G401.6 (cell line): Measurements from ENCODE around the gene SDHAF2.
"Not testable (repeated sequence)": the region's sequence is repeated elsewhere in the genome, so short reads cannot be mapped to it uniquely, and the experiment has no call there.

ENCODE experiments used
- FAIRE-seq: peaks from 2 replicates; lab custom pipeline; 2012; peaks lifted over from hg19 to GRCh38; lab: Jason Lieb, UNC

SDHAF2 gene

DNA sequence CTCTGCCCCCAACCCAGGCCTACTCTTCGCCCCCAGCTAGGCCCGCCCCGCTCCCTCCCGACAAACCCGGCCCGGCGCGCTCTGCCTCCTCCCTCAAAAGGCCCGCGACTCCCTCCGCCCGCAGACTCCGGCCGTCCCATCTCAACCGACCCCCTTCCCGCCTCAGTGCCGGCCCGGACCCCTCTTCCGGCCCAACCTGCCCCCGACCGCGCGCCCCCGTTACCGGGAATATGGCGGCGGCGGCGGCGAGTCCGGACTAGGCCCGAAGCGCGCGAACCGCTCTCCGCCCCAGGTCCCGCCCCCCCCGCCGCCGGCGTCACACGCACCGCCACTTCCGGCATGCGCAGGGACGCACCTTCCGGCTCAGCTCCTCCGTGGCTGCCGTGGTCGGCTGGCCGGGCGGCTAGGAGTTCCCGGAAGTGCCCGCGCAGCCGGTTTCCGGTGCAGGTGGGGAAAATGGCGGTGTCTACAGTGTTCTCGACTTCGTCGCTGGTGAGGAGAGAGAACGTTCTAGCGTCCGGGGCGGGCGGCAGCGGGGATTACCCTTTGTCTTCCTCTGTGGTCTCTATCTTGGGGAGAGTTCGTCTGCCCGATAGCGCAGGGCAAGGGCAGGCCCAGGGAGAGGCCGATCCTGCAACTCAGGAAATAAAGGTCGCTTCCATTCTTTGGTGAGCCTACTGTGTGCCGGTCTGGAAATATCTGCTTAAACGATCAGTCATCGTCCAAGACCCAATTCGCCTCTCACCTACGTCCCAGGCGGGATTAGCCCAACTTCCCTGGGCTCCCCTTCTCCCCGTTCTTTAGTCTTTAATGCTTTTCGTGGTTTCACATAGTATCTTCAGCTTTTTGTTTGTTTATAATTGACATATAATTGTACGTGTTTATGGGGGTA is at the start of gene SDHAF2, which contains the start of gene CPSF7:
Gene SDHAF2 (plus strand): TSS at position 434 of the 892 bp plus-strand sequence. CDS start 23 bp downstream, at position 457.
Gene CPSF7 (minus strand): TSS at position 285 of the 892 bp plus-strand sequence. CDS start 740 bp downstream, outside the sequence.
- FAIRE-seq = no peak

DNA sequence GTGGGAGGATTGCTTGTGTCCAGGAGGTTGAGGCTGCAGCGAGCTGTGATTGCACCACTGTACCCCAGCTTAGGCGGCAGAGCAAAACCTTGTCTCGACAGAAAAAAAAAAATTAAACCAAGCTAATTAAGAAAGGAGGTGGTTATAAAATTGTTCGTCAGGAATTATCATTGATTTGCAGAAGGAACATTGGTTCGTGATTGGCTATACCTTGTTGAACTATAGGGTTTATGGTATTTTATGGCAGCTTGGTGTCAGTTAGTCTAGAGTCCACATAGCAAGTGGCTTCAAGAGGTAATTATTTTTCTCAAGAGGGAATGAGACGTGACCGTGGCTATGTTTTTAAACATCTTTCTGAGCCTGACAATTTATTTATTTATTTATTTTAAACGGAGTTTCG is 49.0 kb upstream of the SDHAF2 start:
- no peak for FAIRE-seq

DNA sequence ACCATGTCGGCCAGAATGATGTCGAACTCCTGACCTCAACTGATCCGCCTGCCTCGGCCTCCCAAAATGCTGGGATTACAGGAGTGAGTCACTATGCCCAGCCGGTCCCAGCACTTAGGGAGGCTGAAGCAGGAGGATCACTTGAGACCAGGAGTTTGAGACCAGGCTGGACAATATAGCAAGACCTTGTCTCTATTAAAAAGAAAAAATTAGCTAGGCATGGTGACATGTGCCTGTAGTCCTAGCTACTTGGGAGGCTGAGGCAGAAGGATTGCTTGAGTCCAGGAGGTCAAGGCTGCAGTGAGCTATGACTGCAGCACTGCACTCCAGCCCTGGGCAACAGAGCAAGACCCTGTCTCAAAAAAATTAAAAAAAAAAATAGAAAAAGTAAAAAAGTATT is 46.1 kb upstream of the SDHAF2 start:
- not testable (repeated sequence) for FAIRE-seq

DNA sequence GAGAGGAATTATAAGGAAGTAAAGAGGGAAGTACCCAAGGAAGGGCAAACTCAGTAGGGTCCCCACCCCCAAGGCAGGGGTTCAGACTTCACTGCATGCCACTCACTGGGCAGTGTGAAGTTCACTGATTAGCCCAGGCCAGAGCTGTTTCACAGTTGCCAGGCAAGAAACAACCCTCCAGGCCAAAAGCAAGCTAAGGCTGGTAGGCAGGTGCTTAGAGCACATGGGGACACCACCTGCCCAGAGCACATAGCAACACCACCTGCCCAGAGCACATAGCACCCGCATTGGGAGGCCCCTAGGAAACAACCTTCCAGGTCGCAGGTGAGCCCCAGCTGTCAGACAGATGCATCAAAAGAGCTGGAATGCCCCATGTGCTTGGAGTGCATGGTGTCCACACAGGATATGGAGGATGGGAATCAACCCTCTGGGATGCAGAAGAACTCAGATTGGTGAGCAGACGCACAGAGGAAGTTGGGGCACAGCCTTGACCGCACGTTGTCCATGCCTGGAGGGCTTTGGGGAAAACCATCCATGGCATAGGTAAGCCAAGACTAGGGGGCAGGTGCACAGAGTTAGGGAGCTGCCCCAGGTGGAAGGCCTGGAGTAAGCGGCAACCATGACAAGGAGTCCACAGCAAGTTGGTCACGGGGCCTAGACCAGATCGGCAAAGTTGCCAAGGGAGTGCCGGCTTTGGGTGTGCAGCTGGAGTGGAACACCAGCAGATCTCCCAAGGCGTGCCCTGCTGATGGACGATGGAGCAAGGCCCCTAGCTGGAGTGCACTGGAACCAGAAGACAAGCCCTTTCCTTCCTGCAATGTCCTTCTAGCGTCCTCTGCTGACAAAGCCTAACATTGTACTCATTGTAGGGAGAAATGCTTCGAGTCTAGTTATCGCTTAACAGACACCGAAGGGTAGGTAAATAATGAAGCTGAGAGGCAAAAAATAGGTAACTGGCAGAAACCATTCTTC is 45.4 kb upstream of the SDHAF2 start:
- FAIRE-seq = no peak

DNA sequence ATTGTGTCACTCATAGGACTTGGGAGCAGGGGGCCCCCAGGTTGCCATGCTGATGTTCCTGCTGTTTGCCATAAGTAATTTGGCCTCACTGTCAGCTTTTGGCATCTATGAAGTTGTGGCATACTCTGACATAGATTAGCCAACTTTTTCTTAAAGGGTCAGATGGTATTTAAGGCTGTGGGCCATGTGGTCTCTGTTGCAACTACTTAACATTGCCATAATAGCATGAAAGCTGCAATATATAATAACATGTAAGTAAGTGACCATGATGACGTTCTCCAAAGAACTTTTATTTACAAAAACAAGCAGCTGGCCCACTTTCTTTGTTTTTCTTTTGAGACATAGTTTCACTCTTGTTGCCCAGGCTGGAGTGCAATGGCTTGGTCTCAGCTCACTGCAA is 39.8 kb upstream of the SDHAF2 start:
- no peak for FAIRE-seq

DNA sequence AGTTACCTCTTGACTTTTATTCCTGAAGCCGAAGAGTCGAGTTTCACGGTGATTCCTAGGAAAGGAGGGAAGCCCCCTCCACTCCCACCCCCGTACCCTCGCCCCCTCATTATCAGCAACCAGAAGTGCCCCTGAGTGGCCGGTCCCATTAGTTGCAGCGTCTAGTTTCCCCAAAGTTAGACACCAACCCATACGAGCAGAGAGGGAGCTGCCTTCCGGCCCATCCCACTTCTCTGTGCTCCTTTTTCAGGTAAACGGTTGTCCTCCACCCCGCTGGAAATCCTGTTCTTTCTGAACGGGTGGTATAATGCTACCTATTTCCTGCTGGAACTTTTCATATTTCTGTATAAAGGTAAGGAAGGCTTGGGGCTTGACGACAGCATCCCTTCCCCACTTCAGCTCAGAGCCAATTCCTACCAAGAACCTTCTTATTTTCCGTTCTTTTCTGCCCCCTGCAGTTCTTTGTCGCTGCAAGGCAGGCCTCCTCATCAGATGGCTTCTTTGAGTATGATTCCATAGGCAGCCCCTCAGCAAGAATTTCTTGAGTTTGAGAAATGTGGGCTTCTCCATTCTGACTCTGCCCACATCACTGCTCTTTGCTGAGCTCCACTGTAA is 36.8 kb upstream of the SDHAF2 start:
- no peak for FAIRE-seq

DNA sequence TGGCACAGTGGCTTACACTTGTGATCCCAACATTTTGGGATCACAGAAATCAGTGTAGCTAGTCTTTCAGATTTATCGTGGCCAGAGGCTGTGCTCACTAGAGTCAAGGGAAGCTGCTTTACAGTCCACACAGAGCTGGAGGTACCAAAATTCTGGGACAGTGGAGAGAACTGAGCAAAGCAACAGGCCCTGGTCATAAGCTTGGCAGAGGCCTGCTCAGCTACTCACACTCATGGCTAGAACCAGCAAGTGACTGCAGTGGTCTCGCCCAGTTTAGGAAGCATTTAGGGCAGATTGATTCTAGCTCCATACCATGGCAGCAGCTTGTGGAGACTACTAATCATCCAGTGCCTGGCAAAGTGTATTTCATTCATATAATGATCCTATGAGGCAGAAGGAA is 28.8 kb upstream of the SDHAF2 start:
- no peak for FAIRE-seq

DNA sequence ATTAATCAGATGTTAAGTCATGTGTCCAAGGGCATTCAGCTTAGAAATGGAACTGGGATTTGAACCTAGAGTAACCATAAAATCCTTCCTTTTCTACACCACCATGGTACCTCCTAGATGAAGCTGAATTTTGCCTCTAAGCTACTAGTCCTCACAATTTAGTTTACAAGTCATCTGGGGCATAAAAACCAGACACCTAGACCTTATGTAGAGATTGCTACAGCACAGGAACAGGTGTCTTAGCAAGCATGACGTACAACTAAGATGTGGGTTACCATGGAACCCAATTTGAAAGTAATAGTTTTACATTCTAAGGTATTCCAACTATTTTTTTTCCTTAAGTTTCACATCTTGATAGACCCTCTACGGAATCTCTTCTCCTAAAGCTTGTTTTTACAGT is 28.4 kb upstream of the SDHAF2 start:
- no peak for FAIRE-seq

DNA sequence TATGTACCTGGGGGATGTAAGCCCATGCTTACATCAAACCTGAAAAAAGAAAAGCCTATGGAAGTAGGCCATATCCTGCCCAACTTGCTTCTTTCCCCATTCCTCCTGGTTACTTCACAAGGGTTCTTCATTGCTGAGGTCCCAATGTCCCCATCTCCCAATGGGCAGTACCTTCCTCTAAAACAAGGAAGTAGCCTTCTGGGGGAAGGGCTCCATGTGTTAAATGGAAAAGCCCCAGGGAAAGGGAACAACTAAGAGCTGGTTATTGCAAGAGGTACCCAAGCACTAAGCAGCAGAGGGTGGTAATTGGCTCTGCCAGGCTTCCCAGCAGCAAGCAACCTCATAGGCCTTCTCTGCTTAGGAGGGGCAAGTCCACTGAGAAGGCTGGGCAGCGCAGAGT is 26.3 kb upstream of the SDHAF2 start:
- no peak for FAIRE-seq

DNA sequence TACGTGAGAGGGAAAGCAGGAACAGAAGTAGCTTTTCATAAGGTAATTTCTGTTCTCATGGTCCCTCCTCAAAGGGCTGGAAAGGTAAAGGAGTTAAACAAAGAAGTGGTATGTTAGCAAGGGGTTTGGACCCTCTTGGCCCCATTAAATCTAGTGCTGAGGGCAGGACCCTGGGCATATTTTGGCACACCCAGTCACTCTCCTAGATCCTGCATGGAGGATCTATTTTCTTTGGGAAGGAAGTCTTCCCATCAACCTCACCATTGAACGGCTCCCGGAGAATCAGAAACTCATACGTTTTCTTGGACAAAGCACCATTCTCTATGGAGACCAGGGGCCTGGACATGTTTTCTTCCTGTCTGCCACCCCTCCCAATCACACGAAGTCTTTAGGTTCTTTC is 25.8 kb upstream of the SDHAF2 start:
- no peak for FAIRE-seq

DNA sequence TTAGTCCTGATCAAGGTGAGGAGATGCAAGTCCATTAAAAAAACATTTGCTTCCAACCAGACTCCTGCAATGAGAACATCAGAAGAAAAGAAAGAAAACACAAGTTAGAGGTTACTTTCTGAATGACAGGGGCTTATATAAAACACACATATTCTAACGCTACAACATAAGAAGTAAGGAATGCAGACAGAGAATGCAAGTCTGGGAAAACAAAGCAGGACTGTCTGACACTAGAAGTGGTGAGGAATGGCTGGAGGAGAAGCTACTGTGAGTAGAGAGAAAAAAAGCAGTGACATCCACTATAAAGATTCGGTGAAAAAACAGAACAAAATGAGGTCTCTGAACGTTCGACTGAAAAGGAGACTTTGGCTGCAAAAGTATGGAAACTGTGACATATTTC is 25.3 kb upstream of the SDHAF2 start:
- no peak for FAIRE-seq

DNA sequence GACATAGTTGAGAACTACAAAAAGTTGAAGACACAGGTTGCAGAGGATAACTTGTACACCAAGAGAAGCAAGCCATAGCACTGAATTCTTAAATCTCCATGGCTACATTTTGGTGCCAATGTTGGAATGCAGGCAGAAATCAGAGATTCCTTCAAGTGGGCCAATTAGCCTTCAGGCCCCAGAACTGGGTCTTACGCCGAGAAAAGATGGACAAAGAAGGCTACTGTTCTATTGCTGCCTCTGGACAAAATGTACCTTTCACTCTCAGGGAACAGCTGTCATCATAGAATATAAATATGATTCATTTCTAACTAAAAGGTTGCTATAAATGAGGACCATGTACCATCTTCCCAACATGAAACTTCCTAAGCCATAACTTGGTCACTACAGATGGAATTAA is 23.9 kb upstream of the SDHAF2 start:
- no peak for FAIRE-seq

DNA sequence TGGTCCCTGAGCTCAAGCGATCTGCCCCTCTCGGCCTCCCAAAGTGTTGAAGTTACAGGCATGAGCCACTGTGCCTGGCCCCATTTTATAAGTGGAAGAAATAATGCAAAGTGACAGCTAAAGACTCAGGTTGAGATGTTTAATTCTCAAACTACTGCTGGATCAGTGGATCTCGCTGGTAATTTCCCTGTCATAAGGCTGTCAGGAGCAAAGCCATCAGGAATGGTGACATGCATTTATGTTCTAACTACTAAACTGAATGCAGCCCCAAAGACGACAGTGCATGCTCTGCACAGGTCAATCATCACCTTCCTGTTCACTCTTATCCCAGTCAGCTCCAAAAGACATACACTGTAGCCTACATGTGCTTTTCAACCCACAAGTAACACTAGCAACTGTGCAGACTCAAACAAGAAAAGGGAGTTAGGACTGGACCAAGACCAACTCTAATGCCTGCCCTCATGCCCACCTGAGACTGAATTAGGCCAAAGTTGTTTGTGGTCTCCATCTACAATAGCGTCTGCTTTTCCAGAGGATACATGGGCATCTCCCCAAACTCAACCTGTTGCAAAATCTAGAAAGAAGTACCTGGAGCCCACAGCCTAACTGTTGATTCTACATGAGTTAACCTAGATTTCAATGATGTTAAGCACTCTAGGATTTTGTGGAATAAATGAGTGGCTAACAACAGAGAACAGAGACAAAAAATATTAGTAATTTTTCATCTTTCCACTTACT is 22.8 kb upstream of the SDHAF2 start:
- no peak for FAIRE-seq

DNA sequence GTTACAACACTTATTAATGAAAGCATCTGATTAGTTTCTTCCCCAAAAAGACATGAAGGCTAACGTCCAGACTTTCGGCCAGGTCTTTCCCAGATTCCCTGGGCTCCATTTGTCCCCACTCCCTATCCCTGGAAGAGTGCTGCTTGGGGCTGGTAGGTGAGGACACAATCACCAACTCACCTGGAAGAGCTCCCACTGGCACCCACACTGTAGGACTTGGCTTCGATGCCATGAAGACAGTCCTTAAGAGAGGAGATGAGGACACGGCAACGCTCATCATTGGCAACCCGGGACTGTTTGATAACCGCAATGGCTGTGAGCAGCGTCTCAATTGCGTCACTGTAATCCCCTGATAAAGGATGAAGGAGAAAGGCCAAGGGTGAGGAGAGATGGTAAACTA is 18.3 kb upstream of the SDHAF2 start:
- FAIRE-seq = no peak

DNA sequence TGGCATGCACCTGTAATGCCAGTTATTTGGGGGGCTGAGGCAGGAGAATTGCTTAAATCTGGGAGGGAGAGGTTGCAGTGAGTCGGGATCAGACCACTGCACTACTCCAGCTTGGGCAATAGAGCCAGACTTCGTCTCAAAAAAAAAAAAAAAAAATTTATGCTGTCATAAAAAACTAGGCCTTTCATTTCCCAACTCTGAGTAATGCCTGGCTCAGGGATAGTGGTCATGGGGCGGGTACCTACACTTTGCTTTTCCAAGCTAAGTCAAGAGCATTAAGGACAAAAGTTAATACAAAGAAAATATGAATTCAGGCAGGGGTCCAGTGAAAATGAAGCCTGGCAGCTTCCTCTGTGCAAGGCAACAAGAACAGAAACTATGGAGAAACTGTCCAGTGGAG is 16.4 kb upstream of the SDHAF2 start:
- FAIRE-seq = no peak

DNA sequence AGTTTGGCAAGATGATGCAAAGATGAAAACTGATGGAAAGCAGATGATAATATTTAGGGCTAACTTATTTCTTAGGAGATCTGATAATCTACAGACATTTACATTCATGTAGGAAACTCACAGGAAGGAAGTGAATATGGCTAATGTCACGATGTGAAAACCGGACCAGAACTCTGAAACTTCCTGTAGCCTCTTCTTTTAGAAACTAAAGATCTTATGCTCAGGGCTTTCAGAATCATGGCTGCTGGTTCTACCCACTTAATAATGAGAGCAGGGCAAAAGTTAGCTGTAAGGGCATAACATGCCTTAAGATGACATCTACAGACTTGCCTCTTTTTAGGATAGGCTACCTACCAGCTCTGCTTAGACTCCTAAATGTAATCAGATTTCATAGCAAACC is 15.4 kb upstream of the SDHAF2 start:
- no peak for FAIRE-seq

DNA sequence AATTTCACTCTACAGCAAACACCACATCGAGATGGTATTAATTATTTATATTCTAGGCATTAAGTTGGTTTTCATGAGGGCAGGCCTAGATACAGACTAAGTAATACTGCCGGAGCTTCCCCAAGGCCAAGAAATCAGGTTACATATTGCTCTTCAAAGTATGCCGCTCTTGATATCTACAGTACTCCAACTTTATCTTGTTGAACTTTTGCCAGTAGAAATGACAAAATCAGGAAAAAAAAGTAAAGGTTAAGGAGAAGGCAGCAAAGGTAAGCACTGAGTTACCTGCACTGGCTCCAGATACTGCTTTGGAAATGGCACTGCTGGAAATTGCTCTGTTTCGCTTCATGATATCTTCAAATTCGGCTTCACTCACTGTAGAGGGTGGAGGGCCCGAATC is 14.5 kb upstream of the SDHAF2 start:
- FAIRE-seq = no peak

DNA sequence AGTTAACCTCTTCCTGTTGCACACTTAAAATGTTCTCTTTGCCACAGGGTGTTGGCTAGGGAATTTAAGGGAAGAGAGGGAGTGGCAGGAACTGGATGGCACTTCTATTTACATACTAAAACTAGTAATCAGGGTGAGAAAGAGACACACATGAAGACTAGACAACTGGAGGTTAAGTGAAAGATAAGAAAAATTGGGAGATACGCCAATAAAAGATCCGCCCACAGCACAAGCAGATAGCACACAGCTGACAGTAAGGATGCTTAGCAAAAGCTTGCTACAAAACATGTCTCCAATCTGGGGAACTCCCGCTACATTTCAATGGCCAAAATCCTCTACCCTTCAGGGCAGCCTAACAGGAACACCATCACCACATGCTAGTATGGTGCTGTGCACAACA is 13.0 kb upstream of the SDHAF2 start:
- no peak for FAIRE-seq

DNA sequence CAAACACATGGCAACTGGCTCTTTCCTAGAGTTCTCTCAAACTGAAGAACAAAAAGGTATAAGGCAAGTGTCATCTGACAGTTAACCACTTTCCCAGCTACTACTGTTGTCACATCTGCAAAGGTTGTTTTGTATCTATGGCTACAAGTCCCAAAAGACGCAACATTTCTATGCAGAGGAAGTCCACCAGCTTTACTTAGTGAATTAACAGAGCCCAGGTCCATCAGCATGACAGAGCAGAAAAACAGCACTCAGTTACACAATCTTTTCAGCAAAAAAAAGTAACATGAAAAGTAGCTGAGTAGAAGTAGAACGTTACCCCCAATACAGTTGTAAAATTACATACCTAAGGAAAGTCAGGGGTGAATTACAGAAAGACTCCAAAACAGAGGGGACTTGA is 12.3 kb upstream of the SDHAF2 start:
- FAIRE-seq = no peak

DNA sequence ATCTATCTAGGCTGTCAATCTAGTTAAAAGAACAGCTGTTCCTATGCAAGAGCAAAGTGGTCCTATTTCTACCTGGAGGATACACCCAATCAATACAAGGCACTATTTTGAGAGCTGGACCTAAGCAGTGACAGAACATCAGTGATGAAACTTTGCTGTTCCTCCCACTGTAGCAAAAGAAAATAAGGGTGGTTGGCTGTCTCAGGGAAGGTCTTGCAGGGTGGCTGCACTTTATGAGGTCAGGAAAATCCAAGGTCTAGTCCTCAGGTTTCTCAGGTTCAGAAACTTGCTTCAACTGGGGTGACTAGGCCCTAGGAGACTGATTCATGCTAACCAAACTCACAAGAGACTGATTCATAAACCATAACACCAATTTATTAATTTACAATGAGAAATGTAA is 11.8 kb upstream of the SDHAF2 start:
- FAIRE-seq = no peak

DNA sequence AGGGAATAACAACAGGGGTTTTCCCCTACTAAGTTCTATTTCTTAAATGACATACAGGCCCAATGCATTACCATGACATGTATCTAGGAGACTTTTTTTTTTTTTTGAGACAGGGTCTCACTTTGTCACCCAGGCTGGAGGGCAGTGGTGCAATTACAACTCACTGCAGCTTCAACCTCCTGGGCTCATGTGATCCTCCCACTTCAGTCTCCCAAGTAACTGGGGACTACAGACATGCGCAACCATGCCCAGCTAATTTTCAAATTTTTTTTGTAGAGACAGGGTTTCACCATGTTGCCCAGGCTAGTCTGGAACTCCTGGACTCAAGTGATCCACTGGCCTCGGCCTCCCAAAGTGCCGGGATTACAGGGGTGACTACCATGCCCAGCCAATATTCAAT is 7.7 kb upstream of the SDHAF2 start:
- no peak for FAIRE-seq
